BJ (cell line): Measurements from ENCODE around the gene CNP. TPM values are rescaled to one million over a fixed set of nuclear protein-coding genes. Genes with fewer than 3 reads are reported as not detected.
"Not testable (repeated sequence)": the region's sequence is repeated elsewhere in the genome, so short reads cannot be mapped to it uniquely, and the experiment has no call there.

Experiments
- CTCF ChIA-PET: fragments of 350-600 bp; formaldehyde crosslinking; extraction: SDS; loops from one replicate; lab custom pipeline; 2021; ENCODE audit warnings: antibody characterized with exemption, inconsistent platforms; lab: Yijun Ruan, JAX
- POLR2A ChIA-PET: fragments of 300-600 bp; sonication (Branson Sonifier 250); formaldehyde crosslinking; extraction: SDS; loops from one replicate; lab custom pipeline; 2021; ENCODE audit warnings: antibody characterized with exemption; lab: Charles Lee
- DNase-seq: peaks from one replicate; pipeline ENCODE4 v3.0.0-alpha.2; 2011; ENCODE audit warnings: low read depth
- H3K27me3 ChIP-seq: 2 replicates; pipeline ENCODE4 v1.6.0; 2011; ENCODE audit warnings: low read length; ENCODE audit not compliant: control insufficient read depth, insufficient read depth
- H3K36me3 ChIP-seq: 2 replicates; pipeline ENCODE4 v1.5.1; 2011; ENCODE audit warnings: low read length; ENCODE audit not compliant: control insufficient read depth, insufficient read depth
- H3K4me3 ChIP-seq: 2 replicates; pipeline ENCODE4 v1.5.1; 2011; ENCODE audit warnings: low read depth, mild to moderate bottlenecking, control low read depth, low read length
- polyA plus RNA-seq: library from polyadenylated mRNA; depleted of rRNA; stranded (reverse); fragments of >200 nt; gene quantifications from 2 replicates; pipeline ENCODE4 v1.2.3, GENCODE V29; 2011
- TF ChIP-seq, protein P1 (sequence below): IDR thresholded peaks from 2 replicates; pipeline ENCODE4 v1.5.1; 2011; ENCODE audit warnings: low read depth, mild to moderate bottlenecking, control low read depth, inconsistent platforms, low read length, moderate library complexity; ENCODE audit not compliant: insufficient read depth

CNP gene
- polyA plus RNA-seq, 1 experiment, result 66.2 TPM

DNA sequence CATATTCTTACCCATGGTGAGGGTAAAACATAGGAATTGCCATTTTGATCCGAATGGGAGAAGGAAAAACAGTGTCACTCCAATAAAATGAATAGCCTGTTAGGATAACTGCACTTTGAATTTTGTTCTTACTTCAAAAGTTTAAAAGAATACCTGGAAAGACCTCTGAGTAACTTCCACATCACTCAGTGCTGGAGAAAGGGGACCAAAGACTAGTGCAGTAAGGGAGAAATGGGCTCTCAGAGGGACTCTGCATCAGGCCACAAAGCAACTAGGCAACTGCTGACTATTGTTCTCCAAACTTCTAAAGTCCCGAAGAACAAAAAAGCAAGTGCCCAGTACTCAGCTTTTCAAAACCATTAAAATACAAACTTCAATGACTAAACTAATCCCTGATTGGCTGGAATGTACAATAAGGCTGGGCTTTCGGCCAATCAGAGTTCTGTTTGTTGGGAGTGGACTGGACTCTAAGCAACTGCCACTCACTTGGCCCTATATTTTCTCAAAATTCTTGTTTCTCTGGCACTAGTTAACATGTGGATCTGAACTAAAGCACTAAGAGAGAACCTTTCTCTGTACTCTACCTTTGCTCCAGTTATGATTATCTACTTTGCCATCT lies 44.4 kb downstream of the CNP start:
- no peak for DNase-seq
- Histone ChIP-seq H3K36me3 (no peaks in the 10 kb centered on the region), H3K4me3 (no peak overlapping the region), H3K27me3 (no peaks in the 10 kb centered on the region)
- CTCF ChIA-PET, result interaction anchor here (1.2 to 2.1 kb wide), 2 partner anchors 9 to 14 kb away, joined by 4 to 7 read pairs; partner anchors contain the start of gene NKIRAS2
- TF ChIP-seq, protein P1, sequence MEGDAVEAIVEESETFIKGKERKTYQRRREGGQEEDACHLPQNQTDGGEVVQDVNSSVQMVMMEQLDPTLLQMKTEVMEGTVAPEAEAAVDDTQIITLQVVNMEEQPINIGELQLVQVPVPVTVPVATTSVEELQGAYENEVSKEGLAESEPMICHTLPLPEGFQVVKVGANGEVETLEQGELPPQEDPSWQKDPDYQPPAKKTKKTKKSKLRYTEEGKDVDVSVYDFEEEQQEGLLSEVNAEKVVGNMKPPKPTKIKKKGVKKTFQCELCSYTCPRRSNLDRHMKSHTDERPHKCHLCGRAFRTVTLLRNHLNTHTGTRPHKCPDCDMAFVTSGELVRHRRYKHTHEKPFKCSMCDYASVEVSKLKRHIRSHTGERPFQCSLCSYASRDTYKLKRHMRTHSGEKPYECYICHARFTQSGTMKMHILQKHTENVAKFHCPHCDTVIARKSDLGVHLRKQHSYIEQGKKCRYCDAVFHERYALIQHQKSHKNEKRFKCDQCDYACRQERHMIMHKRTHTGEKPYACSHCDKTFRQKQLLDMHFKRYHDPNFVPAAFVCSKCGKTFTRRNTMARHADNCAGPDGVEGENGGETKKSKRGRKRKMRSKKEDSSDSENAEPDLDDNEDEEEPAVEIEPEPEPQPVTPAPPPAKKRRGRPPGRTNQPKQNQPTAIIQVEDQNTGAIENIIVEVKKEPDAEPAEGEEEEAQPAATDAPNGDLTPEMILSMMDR, result no peak
- POLR2A ChIA-PET, result no interaction called here

DNA sequence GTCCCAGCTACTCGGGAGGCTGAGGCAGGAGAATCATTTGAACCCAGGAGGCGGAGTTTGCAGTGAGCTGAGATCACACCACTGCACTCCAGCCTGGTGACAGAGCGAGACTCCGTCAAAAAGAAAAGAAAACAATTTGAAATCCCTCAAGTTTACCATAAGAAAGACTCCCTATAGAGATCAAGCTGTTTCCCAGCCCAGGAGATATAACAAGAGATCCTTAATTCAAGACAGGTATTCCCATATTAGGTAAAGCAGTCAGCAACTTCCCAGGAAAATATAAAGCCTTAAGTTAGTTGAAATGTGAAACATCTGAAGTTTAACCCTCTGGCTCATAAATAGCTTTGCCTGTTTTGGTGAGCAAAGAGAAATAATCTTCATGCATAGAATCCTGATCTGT lies 45.8 kb downstream of the CNP start:
- not testable (repeated sequence) for H3K4me3 ChIP-seq, H3K36me3 ChIP-seq, DNase-seq, H3K27me3 ChIP-seq
- ChIA-PET POLR2A (interaction anchor here (0.5 kb wide), 1 partner anchor 46 kb away, joined by 11 read pairs; no protein-coding TSS in a partner anchor), CTCF (interaction anchor here (0.6 to 2.1 kb wide), 3 partner anchors 7 to 172 kb away, joined by 4 to 7 read pairs (median 4); partner anchors contain the start of gene NKIRAS2)

DNA sequence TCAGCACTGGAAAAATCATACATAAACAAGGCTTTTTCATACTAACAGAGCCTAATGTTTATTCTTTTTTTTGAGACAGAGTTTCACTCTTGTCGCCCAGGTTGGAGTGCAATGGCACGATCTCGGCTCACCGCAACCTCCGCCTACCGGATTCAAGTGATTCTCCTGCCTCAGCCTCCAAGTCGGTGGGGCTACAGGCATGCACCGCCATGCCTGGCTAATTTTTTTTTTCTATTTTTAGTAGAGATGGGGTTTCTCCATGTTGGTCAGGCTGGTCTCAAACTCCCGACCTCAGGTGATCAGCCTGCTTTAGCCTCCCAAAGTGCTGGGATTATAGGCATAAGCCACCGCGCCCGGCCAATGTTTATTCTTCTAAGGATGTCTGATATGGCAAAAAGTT lies 47.1 kb downstream of the CNP start:
- POLR2A ChIA-PET, H3K27me3 ChIP-seq, CTCF ChIA-PET, H3K4me3 ChIP-seq, H3K36me3 ChIP-seq, DNase-seq: not testable (repeated sequence)

DNA sequence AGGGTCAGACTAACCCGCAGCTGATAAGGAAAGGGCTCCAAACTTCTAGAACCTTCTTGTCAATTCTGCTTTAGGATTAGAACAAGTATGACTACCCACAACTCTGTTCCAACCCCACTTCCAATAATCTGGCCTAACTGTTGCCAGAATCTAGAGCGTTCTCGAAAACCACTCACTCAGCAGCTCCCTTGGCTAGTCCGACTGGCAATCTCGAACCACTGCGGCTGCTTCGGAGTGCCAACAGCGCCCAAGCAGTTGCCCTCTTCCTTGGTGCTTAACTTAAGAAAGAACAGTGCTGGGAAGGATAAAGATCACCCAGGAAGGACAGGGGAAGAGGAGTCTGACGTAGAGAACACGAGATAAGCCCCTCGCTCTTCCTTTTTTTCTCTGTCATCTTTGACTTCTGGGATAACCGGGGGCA lies 49.8 kb downstream of the CNP start:
- no peaks in the 10 kb centered on the region for H3K27me3 ChIP-seq
- DNase-seq, result no peak
- CTCF ChIA-PET, result interaction anchor here (0.6 to 5.5 kb wide), 7 partner anchors 9 to 102 kb away, joined by 3 to 59 read pairs (median 3); partner anchors contain the start of gene CNP
- POLR2A ChIA-PET, result no interaction called here
- peak overlapping the region; percentile 89 for H3K4me3 ChIP-seq
- TF ChIP-seq, protein P1, result no peak
- H3K36me3 ChIP-seq, result no peaks in the 10 kb centered on the region

DNA sequence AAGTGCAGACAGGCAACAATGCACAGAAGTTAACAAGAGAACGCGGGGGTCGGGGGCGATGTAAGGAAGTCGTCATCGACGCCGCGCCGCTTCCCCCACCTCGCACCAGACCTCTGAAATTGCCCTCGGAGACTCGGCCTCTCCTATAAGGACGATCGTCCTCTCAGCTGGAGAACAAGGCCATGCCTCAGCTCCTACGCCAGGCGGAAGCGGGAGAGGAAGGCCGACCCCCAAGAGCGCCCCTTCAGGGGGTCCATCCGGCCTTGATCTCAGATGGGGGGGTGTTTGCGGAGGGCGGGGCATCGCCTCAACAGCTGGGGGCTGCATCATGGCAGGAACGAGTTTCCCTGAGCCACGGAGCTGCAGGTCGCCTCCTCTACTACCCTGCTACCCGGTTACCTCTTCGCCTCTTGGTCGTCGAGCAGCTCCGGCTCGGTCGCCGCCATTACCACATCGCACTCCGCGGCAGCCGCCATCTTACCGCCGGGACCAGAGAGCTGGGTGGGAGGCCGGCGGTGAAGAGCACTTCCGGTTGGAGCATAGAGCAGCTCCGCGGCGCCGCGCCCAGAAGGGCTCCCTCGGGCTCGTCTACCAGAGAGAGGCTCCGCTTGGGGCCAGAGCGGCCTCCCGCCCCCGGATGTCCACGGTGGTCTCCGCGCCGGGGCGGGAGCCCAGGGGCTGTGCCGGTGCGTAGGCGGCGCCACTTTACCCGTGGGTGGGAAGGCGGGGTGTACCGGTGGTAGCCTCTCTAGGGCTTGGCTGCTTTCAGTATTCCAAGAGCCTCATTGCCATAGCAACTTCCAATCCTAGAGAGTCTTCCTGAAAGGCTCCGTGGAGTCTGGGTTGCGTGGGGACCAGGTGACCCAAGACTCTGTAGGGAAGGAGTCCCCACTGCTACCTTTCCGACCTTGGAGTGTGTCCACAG lies 50.6 kb downstream of the CNP start, which contains the start of gene DNAJC7:
Gene DNAJC7, minus strand, starts transcription at position 499 of the 925 bp plus-strand sequence. Its CDS starts 23 bp downstream, at position 476.
- Histone ChIP-seq H3K4me3 (peak within 1 kb of the TSS; percentile 89), H3K36me3 (peaks cover under 1% of the 10 kb centered on the region), H3K27me3 (no peaks in the 10 kb centered on the region)
- ChIA-PET POLR2A (interaction anchor here (0.5 to 0.9 kb wide), 3 partner anchors 15 to 51 kb away, joined by 4 to 10 read pairs (median 5); partner anchors contain the start of gene CNP), CTCF (interaction anchor here (0.7 to 5.5 kb wide), 11 partner anchors 9 to 205 kb away, joined by 3 to 59 read pairs (median 4); partner anchors contain the start of gene CNP)
- TF ChIP-seq, protein P1, result no peak
- peak; percentile 37 for DNase-seq
